HG03060 (cell line): ENCODE data around the gene PCDHA5.
"Not testable (repeated sequence)": the region's sequence is repeated elsewhere in the genome, so short reads cannot be mapped to it uniquely, and the experiment has no call there.

ENCODE experiments used
- ATAC-seq: cut with Tn5 transposase; IDR thresholded peaks from one replicate; pipeline ENCODE4 v1.9.1; 2021; ENCODE audit warnings: low read depth, moderate number of reproducible peaks; ENCODE audit not compliant: unreplicated experiment

The PCDHA5 gene

GRCh38 chr5:140822281-140822629, 842 bp downstream of the PCDHA5 start:
- no peak for ATAC-seq

- ATAC-seq: not testable (repeated sequence)
Observed at GRCh38 chr5:140822969-140823368, 1.6 kb downstream of the PCDHA5 start.

GRCh38 chr5:140823475-140823874, 2.1 kb downstream of the PCDHA5 start:
- ATAC-seq: no peak

DNA sequence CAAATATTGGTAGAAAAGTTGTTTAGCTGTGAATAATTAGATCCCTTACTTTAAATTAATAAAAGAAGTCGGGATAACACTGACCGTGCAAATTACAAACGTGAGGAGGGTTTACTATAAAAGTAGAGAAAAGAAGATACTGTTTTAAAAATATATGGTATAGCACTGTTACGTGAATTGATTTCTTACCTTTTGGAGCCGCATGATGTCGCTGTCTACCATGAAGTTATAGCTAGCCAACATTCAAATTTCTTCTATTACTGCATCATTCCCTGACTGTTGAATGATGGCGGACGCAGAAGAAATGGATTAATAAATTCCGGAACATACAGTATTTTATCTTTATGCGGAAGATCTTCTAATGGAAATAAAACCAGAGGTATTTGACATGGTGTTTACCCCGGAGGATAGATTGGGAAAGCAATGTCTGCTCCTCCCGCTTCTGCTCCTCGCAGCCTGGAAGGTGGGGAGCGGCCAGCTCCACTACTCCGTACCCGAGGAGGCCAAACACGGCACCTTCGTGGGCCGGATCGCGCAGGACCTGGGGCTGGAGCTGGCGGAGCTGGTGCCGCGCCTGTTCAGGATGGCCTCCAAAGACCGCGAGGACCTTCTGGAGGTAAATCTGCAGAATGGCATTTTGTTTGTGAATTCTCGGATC, 6.4 kb downstream of the PCDHA5 start, which contains the start of gene PCDHA6:
Gene PCDHA6 (plus strand): TSS at position 257 of the 658 bp plus-strand sequence. CDS start 132 bp downstream, at position 389.
- ATAC-seq: no peak

DNA sequence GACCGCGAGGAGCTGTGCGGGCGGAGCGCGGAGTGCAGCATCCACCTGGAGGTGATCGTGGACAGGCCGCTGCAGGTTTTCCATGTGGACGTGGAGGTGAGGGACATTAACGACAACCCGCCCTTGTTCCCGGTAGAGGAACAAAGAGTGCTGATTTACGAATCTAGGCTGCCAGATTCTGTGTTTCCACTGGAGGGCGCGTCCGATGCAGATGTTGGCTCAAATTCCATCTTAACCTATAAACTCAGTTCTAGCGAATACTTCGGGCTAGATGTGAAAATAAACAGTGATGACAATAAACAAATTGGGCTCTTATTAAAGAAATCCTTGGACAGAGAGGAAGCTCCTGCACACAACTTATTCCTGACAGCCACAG, 6.9 kb downstream of the PCDHA5 start:
- no peak for ATAC-seq

- ATAC-seq: not testable (repeated sequence)
Observed at GRCh38 chr5:140829511-140830501, 8.4 kb downstream of the PCDHA5 start.

- no peak for ATAC-seq
Observed at GRCh38 chr5:140833993-140834392, 12.6 kb downstream of the PCDHA5 start, which contains the start of gene PCDHA7. PCDHA7 (plus strand) TSS chr5:140834269; CDS start chr5:140834384, 115 bp downstream.

DNA sequence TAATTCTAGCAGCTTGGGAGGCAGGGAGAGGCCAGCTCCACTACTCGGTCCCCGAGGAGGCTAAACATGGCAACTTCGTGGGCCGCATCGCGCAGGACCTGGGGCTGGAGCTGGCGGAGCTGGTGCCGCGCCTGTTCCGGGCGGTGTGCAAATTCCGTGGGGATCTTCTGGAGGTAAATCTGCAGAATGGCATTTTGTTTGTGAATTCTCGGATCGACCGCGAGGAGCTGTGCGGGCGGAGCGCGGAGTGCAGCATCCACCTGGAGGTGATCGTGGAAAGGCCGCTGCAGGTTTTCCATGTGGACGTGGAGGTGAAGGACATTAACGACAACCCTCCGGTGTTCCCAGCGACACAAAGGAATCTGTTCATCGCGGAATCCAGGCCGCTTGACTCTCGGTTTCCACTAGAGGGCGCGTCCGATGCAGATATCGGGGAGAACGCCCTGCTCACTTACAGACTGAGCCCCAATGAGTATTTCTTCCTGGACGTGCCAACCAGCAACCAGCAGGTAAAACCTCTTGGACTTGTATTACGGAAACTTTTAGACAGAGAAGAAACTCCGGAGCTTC, 13.1 kb downstream of the PCDHA5 start:
- not testable (repeated sequence) for ATAC-seq

DNA sequence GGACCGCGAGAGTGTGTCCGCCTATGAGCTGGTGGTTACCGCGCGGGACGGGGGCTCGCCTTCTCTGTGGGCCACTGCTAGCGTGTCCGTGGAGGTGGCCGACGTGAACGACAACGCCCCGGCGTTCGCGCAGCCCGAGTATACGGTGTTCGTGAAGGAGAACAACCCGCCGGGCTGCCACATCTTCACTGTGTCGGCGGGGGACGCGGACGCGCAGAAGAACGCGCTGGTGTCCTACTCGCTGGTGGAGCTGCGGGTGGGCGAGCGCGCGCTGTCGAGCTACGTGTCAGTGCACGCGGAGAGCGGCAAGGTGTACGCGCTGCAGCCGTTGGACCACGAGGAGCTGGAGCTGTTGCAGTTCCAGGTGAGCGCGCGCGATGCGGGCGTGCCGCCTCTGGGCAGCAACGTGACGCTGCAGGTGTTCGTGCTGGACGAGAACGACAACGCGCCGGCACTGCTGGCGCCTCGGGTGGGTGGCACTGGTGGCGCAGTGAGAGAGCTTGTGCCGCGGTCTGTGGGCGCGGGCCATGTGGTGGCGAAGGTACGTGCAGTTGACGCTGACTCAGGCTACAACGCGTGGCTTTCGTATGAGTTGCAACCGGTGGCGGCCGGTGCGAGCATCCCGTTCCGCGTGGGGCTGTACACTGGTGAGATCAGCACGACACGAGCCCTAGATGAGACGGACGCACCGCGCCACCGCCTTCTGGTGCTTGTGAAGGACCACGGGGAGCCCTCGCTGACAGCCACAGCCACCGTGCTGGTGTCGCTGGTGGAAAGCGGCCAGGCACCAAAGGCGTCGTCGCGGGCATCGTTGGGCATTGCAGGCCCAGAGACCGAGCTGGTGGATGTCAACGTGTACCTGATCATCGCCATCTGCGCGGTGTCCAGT, 14.5 kb downstream of the PCDHA5 start:
- ATAC-seq: no peak

GRCh38 chr5:140840978-140841962, 19.9 kb downstream of the PCDHA5 start, which contains the start of gene PCDHA8:
PCDHA8 (plus strand) TSS chr5:140841187; CDS start chr5:140841322, 135 bp downstream.
- no peak for ATAC-seq

GRCh38 chr5:140842798-140843733, 21.7 kb downstream of the PCDHA5 start:
- no peak for ATAC-seq

DNA sequence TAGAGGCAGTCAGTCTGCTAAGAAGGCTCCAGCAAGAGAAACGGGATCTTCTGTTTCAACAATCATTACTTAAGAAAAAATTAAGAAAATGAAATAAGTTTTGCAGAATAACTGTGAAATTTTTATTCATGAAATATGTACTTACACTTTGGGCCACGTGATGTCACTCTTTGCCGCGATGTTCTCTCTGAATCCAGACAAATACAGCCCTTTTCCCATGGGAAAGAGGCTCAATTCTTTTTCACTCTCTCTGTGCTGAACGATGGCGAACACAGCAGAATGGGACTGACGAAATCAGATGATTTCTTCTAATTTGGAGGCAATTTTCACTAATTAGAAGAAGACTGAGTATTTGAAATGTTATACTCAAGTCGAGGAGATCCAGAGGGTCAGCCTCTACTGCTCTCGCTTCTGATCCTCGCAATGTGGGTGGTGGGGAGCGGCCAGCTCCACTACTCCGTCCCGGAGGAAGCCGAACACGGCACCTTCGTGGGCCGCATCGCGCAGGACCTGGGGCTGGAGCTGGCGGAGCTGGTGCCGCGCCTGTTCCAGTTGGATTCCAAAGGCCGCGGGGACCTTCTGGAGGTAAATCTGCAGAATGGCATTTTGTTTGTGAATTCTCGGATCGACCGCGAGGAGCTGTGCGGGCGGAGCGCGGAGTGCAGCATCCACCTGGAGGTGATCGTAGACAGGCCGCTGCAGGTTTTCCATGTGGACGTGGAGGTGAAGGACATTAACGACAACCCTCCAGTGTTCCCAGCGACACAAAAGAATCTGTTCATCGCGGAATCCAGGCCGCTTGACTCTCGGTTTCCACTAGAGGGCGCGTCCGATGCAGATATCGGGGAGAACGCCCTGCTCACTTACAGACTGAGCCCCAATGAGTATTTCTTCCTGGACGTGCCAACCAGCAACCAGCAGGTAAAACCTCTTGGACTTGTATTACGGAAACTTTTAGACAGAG, 27.0 kb downstream of the PCDHA5 start, which contains the start of gene PCDHA9:
Gene PCDHA9 (plus strand): TSS at position 244 of the 964 bp plus-strand sequence. CDS start 114 bp downstream, at position 358.
- ATAC-seq: not testable (repeated sequence)

DNA sequence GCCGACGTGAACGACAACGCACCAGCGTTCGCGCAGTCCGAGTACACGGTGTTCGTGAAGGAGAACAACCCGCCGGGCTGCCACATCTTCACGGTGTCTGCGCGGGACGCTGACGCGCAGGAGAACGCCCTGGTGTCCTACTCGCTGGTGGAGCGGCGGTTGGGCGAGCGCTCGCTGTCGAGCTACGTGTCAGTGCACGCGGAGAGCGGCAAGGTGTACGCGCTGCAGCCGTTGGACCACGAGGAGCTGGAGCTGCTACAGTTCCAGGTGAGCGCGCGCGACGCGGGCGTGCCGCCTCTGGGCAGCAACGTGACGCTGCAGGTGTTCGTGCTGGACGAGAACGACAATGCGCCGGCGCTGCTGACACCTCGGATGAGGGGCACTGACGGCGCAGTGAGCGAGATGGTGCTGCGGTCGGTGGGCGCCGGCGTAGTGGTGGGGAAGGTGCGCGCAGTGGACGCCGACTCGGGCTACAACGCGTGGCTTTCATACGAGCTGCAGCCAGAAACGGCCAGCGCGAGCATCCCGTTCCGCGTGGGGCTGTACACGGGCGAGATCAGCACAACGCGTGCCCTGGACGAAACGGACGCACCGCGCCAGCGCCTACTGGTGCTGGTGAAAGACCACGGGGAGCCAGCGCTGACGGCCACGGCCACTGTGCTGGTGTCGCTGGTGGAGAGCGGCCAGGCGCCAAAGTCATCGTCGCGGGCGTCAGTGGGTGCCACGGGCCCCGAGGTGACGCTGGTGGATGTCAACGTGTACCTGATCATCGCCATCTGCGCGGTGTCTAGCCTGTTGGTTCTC, 28.6 kb downstream of the PCDHA5 start:
- not testable (repeated sequence) for ATAC-seq

GRCh38 chr5:140855772-140856674, 34.6 kb downstream of the PCDHA5 start, which contains the start of gene PCDHA10:
PCDHA10 (plus strand) TSS chr5:140855897; CDS start chr5:140856049, 152 bp downstream.
- ATAC-seq: no peak
